ENCODE measurements around the gene RASAL2. TPM values are rescaled to one million over a fixed set of nuclear protein-coding genes. Genes with fewer than 3 reads are reported as not detected.

Gene RASAL2
- total and polyA plus RNA-seq, 2 experiments from 2014 or later = 16.0 to 42.2 TPM

GRCh38 chr1:178142806-178143205, 48.9 kb downstream of the RASAL2 start (continued):
- TF ChIP-seq REST (IDR thresholded peaks at IDR 0.05; ENCODE audit: unreplicated experiment) (no peak), ZNF114 (CRISPR knock-in tag; IDR thresholded peaks at IDR 0.05) (no peak), JUNB (IDR thresholded peaks at IDR 0.05; ENCODE audit: unreplicated experiment) (no peak), ZNF331 (CRISPR knock-in tag; IDR thresholded peaks at IDR 0.05; ENCODE audit: low read depth) (no peak)
- TF ChIP-seq, protein P1, sequence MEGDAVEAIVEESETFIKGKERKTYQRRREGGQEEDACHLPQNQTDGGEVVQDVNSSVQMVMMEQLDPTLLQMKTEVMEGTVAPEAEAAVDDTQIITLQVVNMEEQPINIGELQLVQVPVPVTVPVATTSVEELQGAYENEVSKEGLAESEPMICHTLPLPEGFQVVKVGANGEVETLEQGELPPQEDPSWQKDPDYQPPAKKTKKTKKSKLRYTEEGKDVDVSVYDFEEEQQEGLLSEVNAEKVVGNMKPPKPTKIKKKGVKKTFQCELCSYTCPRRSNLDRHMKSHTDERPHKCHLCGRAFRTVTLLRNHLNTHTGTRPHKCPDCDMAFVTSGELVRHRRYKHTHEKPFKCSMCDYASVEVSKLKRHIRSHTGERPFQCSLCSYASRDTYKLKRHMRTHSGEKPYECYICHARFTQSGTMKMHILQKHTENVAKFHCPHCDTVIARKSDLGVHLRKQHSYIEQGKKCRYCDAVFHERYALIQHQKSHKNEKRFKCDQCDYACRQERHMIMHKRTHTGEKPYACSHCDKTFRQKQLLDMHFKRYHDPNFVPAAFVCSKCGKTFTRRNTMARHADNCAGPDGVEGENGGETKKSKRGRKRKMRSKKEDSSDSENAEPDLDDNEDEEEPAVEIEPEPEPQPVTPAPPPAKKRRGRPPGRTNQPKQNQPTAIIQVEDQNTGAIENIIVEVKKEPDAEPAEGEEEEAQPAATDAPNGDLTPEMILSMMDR (conservative IDR thresholded peaks at IDR 0.05; ENCODE audit: low read depth in 2 of 2) = no peak

DNA sequence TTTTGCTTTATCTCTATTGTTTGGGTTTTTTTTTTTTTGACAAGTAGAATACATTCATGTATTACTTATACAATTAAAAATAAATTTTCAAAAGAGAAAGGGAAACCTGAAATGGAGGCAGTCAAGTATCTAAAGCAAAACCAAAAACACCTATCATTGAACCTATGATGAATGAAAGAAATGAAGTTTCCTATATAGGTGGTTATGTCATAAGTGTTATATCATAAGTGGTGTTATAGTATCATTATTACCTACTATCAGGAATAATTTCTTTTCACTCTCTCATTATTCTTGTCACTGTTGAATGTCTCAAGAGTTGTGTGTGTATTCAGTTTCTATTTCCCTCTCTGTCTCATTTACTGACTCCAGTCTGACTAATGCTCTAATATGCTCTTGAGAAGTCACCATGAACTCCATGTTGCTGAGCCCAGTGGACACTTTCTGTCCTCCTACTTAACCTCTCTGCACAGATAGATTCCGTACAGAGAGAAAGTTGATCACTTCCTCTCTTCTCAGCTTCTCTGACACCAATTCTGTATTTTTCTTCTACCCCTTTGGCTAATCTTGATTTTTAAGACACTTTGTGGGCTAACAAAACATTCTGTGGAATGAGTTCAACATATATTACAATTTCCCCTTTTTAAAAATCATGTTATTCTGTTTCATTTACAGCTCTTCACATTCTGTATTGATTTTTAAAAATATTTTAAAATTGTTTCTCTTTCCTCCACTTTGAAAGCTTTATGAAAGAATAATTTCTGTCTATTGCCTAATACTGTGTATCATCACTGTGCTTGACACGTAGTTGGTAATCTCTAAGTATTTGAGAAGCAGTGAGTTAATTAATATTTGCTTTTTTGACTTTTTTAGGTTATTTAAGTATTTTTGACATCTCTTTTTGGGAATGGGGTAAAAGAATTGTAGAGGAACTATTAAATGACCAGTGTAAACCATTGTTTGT, 50.1 kb downstream of the RASAL2 start:
- Histone ChIP-seq H2AFZ (no peak overlapping the region), H3K4me2 (no peak overlapping the region), H3K4me3 (no peak overlapping the region), H4K20me1 (replicated peaks; ENCODE audit: insufficient read depth) (peaks cover 3% of the 10 kb centered on the region; the same call in 1 of the 2 replicates), H3K27me3 (ENCODE audit: insufficient read depth) (no peaks in the 10 kb centered on the region), H3K27ac (ENCODE audit: low read depth) (no peak overlapping the region), H3K79me2 (replicated peaks; ENCODE audit: insufficient read depth) (peaks cover 81% of the 10 kb centered on the region), H3K4me1 (ENCODE audit: insufficient read depth) (peaks cover 32% of the 10 kb centered on the region), H3F3A (replicated peaks; ENCODE audit: low read depth) (no peaks in the 10 kb centered on the region), H3K9me2 (ENCODE audit: insufficient read depth) (no peaks in the 10 kb centered on the region), H3K36me3 (ENCODE audit: insufficient read depth) (no peaks in the 10 kb centered on the region)
- Mint-ChIP-seq H3K27ac (peak overlapping the region; percentile 11; the same call in 1 of the 2 replicates), H3K9me3 (no peaks in the 10 kb centered on the region; the same call in 2 of the 3 replicates), H3K4me3 (no peak overlapping the region), H3K27me3 (ENCODE audit: insufficient read depth, low read depth, poor library complexity) (peaks cover 3% of the 10 kb centered on the region), H3K36me3 (ENCODE audit: low read depth) (peaks cover 3% of the 10 kb centered on the region; the same call in 2 of the 3 replicates), H3K4me1 (peaks cover 46% of the 10 kb centered on the region)
- no peak for ATAC-seq
- no peak for DNase-seq (ENCODE audit: low spot score)
- TF ChIP-seq, protein P2, sequence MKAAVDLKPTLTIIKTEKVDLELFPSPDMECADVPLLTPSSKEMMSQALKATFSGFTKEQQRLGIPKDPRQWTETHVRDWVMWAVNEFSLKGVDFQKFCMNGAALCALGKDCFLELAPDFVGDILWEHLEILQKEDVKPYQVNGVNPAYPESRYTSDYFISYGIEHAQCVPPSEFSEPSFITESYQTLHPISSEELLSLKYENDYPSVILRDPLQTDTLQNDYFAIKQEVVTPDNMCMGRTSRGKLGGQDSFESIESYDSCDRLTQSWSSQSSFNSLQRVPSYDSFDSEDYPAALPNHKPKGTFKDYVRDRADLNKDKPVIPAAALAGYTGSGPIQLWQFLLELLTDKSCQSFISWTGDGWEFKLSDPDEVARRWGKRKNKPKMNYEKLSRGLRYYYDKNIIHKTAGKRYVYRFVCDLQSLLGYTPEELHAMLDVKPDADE (IDR thresholded peaks at IDR 0.05) = no peak
- TF ChIP-seq, protein P3, sequence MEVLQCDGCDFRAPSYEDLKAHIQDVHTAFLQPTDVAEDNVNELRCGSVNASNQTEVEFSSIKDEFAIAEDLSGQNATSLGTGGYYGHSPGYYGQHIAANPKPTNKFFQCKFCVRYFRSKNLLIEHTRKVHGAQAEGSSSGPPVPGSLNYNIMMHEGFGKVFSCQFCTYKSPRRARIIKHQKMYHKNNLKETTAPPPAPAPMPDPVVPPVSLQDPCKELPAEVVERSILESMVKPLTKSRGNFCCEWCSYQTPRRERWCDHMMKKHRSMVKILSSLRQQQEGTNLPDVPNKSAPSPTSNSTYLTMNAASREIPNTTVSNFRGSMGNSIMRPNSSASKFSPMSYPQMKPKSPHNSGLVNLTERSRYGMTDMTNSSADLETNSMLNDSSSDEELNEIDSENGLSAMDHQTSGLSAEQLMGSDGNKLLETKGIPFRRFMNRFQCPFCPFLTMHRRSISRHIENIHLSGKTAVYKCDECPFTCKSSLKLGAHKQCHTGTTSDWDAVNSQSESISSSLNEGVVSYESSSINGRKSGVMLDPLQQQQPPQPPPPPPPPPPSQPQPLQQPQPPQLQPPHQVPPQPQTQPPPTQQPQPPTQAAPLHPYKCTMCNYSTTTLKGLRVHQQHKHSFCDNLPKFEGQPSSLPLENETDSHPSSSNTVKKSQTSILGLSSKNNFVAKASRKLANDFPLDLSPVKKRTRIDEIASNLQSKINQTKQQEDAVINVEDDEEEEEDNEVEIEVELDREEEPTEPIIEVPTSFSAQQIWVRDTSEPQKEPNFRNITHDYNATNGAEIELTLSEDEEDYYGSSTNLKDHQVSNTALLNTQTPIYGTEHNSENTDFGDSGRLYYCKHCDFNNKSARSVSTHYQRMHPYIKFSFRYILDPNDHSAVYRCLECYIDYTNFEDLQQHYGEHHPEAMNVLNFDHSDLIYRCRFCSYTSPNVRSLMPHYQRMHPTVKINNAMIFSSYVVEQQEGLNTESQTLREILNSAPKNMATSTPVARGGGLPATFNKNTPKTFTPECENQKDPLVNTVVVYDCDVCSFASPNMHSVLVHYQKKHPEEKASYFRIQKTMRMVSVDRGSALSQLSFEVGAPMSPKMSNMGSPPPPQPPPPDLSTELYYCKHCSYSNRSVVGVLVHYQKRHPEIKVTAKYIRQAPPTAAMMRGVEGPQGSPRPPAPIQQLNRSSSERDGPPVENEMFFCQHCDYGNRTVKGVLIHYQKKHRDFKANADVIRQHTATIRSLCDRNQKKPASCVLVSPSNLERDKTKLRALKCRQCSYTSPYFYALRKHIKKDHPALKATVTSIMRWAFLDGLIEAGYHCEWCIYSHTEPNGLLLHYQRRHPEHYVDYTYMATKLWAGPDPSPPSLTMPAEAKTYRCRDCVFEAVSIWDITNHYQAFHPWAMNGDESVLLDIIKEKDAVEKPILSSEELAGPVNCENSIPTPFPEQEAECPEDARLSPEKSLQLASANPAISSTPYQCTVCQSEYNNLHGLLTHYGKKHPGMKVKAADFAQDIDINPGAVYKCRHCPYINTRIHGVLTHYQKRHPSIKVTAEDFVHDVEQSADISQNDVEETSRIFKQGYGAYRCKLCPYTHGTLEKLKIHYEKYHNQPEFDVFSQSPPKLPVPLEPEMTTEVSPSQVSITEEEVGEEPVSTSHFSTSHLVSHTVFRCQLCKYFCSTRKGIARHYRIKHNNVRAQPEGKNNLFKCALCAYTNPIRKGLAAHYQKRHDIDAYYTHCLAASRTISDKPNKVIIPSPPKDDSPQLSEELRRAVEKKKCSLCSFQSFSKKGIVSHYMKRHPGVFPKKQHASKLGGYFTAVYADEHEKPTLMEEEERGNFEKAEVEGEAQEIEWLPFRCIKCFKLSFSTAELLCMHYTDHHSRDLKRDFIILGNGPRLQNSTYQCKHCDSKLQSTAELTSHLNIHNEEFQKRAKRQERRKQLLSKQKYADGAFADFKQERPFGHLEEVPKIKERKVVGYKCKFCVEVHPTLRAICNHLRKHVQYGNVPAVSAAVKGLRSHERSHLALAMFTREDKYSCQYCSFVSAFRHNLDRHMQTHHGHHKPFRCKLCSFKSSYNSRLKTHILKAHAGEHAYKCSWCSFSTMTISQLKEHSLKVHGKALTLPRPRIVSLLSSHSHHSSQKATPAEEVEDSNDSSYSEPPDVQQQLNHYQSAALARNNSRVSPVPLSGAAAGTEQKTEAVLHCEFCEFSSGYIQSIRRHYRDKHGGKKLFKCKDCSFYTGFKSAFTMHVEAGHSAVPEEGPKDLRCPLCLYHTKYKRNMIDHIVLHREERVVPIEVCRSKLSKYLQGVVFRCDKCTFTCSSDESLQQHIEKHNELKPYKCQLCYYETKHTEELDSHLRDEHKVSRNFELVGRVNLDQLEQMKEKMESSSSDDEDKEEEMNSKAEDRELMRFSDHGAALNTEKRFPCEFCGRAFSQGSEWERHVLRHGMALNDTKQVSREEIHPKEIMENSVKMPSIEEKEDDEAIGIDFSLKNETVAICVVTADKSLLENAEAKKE (CRISPR knock-in tag; IDR thresholded peaks at IDR 0.05) = no peak
- TF ChIP-seq NANOG (IDR thresholded peaks at IDR 0.05; ENCODE audit: borderline replicate concordance) = no peak

Data from GM23338 (cell line).